ENCODE data around the gene ACADM.
"Not testable (repeated sequence)": the region's sequence is repeated elsewhere in the genome, so short reads cannot be mapped to it uniquely, and the experiment has no call there.

The ACADM gene

DNA sequence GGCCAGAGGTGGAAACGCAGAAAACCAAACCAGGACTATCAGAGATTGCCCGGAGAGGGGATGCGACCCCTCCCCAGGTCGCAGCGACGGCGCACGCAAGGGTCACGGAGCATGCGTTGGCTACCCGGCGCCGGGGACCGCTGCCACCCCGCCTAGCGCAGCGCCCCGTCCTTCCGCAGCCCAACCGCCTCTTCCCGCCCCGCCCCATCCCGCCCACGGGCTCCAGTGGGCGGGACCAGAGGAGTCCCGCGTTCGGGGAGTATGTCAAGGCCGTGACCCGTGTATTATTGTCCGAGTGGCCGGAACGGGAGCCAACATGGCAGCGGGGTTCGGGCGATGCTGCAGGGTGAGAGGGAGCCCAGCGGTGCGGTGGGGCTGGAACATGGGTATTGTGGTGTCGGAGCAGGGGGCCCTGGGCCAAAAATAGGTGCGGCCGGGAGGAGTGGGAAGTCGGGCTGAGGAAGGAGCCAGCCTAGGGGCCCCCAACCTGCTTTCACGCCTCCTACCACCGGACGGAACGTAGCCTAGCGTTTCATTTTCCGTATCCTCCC is at the start of gene ACADM:
TSS of gene ACADM (plus strand) at position 238 of the 551 bp plus-strand sequence. CDS start at position 317, 79 bp downstream.
- peak; percentile 57 to 95 (median 86) for DNase-seq

GRCh38 chr1:75677443-75677842 is 47.1 kb upstream of the ACADM start:
- DNase-seq = no peak

DNA sequence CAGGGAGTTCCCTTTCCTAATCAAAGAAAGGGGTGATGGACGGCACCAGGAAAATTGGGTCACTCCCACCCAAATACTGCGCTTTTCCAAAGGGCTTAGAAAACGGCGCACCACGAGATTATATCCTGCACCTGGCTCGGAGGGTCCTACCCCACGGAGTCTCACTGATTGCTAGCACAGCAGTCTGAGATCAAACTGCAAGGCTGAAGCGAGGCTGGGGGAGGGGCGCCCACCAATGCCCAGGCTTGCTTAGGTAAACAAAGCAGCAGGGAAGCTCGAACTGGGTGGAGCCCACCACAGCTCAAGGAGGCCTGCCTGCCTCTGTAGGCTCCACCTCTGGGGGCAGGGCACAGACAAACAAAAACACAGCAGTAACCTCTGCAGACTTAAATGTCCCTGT is 46.5 kb upstream of the ACADM start:
- not testable (repeated sequence) for DNase-seq

- DNase-seq = no peak
Measured at GRCh38 chr1:75690547-75690946, 34.0 kb upstream of the ACADM start.

DNA sequence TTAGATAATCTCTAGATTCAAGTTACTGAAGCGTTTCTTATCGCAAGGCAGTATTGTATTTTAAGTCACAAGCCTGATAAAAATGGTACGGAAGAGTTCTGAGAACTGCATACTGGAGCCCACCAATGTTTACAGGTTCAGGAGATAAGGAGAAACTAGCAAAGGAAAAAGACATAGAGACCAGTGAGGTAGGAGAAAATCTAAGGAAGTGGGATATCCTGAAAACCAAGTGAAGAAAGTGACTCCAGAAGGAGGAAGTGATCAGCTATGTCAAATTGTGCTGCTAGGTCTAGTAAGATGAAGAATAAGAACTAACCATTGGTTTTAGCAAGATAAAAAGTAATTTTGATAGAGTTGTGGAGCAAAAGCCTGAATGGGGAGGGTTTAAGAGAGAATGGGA is 31.0 kb upstream of the ACADM start:
- DNase-seq = no peak

GRCh38 chr1:75696000-75696399 is 28.5 kb upstream of the ACADM start:
- no peak for DNase-seq

DNA sequence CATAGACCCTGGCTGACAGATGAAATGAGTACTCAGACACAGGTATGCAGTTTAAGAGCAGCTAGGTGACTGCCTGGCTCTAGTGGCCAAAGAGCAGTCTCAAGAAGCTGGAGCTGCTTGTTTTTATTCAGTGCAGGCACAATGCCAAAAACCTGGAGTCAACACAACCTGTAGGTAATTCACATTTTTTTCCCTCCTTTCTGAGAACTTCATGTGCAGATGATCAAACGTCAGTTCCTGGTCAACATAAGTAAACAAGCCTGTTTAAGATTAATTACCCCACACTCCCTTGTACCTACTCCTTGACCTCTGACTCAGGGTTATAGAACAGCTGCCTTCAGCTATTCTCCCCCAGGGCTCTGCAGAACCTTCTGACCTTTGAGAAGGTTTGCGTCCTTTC is 17.3 kb upstream of the ACADM start:
- DNase-seq = no peak

DNA sequence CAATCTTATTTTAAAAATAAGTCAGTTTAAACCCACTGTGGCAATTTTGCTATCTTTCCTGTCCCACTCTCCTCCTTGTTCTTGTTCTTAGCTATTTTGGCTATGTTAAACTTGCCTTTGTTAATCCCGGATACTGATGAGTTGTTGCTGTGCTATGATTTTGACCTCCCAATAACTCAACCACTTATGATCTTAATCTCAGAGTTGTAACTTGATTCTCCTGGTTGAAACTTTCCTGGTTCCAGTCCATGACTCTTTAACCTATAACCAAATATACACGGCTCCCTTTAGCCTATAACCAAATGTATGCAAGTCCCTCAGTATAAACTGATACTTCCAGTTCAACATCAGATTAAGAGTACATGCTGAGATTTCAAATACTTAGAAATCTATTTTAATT is 15.6 kb upstream of the ACADM start:
- no peak for DNase-seq

DNA sequence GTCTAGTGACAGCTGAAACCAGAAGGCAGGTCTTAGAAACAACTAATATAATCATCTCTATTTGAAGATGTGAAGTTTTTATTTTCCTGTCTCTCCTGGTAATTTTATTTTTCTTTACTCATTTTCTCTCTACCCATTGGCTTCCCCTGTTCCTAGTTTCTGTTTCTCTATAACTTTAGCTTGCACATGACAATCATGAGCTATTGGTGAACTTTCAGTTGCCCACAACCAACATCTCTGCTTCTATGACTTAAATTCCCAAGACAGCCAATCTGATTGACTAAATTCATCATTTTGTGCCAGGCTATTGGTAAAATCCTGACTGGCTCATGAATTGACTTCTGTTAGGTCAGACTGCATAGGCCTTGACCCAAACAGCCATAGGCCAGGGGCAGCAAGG is 13.7 kb upstream of the ACADM start:
- no peak for DNase-seq

DNA sequence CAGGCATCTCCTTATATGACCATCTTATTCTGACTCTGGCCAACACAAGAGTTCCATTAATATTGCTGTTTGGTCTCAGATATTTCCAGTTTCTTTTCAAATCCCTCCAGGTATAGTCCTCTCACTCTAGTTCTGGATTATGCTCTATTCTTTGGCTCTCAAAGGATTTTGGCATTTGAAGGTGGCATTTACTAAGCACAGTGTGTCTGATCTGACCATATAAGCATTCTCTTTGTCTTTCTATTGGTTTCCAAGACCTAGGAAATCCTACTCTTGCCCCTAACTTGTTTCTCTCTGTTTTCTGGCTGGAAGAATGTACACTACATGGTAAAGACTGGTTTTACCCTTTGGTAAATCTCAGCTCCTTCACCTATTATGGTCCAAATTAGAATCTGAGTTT is 12.7 kb upstream of the ACADM start:
- DNase-seq = no peak

DNA sequence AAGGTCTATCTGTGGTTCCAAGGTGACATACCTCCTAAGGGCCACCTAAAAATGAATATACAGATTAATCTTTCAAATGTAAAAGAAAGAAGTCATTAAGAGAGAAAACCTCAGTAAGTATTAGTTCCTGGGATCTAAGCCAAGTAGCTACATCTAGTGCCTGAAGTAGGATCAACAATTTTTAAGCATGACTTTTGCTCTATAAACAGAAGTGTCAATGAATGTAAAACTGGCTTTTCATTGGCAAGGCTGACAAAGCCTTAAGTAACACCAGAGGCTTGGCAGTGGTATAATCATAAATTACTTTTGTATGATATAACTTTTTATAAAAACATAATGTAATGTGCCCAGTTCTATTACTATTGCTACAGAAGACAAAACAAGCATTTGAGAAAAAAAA is 12.2 kb upstream of the ACADM start:
- DNase-seq = no peak

- no peak for DNase-seq
Measured at GRCh38 chr1:75719810-75720209, 4.7 kb upstream of the ACADM start.

GRCh38 chr1:75720325-75720724 is 4.2 kb upstream of the ACADM start:
- DNase-seq = no peak

GRCh38 chr1:75720820-75721219 is 3.7 kb upstream of the ACADM start:
- DNase-seq = no peak

DNA sequence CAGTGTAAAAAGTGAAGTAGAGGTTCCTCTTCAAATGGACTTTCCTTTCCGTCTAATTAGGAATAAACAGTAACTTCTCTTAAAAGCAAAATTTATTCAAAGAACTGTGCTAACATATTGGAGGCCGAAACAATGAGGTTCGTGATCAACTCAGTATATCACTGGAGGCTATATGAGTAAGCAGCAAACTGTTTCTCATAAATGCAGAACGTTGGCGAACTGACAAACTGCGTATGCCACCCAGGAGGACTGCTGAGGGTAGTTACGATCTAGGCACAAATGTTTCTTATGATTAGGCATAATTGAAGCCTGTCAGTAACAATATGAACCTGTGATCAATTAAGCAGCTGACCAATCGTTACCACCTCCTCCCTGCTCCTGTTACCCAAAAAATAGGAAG is 2.3 kb upstream of the ACADM start:
- not testable (repeated sequence) for DNase-seq

DNA sequence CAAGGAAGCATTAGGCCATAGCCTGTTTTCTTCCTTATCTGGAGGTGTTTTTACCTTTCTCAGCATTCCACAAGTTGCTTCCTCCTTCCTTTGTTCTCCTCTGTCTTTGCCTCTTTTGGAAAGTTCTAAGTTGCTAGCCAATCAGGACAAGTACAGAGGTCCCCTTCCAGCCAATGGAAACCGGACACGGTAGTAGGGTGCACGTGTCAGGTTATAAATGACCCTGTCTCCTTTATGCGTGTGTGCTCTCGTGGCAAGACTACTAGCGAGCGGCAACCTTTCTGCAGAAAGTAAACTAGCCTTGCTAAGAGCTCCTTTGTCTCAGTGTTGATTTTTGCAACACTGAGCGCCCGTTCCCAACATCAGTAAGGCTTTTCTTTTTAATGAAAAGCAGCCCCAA is 1.5 kb upstream of the ACADM start:
- no peak for DNase-seq

GRCh38 chr1:75723989-75724471 is 479 bp upstream of the ACADM start:
- DNase-seq = peak in 46 of 51 donors; percentile 57 to 95 (median 84)

GRCh38 chr1:75725266-75725665 is 757 bp downstream of the ACADM start:
- peak in 1 of 51 donors; percentile 40 for DNase-seq

GRCh38 chr1:75725861-75726361 is 1.4 kb downstream of the ACADM start:
- DNase-seq = no peak

DNA sequence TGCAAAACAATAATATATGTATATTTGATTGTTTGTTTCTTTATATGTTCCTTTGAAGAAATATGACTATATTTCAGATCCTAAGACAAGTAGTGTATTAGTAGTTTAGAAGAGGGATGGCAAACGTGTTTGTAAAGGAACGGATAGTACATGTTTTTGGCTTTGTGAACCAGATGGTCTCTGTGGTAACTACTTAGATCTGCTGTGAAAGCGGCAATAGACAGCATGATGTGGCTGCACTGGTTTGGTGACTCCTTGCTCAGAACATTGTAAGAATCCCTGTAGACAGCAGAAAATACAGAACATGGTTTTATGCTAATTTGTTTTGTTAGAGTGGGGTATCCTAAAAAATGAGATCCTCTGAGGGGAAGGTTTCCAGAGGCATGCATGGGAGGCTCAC is 3.1 kb downstream of the ACADM start:
- DNase-seq = no peak

DNA sequence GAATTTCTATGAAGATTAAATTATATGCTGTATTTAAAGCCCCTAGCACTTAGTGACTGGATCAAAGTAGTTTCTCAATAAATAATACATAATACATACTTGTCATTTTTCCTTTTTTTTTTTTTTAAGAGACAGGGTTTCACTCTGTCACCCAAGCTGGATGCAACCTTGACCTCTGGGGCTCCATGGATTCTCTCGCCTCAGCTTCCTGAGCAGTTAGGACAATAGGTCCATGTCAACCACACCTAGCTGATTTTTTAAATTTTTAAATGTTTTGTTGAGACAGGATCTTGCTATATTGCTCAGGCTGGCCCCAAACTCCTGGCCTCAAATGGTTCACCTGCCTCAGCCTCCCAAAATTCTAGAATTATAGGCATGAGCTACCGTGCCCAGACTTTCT is 5.9 kb downstream of the ACADM start:
- no peak for DNase-seq

DNA sequence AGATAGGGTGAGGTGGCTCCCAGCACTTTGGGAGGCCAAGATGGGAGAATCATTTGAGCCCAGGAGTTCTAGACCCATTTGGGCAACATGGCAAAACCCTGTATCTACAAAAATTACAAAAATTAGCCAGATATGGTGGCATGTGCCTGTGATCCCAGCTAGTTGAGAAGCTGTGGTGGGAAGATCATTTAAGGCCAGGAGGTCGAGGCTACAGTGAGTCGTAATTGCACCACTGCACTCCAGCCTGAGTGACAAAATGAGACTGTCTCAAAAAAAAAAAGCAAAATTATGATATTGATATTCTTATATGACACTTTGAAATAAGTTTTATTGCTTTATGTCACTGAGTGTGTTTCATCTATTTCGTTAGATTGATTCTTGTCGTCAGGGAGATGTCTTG is 7.4 kb downstream of the ACADM start:
- no peak for DNase-seq

- no peak for DNase-seq
Measured at GRCh38 chr1:75732703-75733102, 8.2 kb downstream of the ACADM start.

- no peak for DNase-seq
Measured at GRCh38 chr1:75733661-75734060, 9.2 kb downstream of the ACADM start.

Measured in hypothalamus (tissue), 51 donors.